Measurements from ENCODE around the gene UPK3A. TPM values are rescaled to one million over a fixed set of nuclear protein-coding genes. Genes with fewer than 3 reads are reported as not detected.

UPK3A gene
- polyA plus RNA-seq, 1 of the 3 experiments (the other 2 are of a cell fraction): not detected

DNA sequence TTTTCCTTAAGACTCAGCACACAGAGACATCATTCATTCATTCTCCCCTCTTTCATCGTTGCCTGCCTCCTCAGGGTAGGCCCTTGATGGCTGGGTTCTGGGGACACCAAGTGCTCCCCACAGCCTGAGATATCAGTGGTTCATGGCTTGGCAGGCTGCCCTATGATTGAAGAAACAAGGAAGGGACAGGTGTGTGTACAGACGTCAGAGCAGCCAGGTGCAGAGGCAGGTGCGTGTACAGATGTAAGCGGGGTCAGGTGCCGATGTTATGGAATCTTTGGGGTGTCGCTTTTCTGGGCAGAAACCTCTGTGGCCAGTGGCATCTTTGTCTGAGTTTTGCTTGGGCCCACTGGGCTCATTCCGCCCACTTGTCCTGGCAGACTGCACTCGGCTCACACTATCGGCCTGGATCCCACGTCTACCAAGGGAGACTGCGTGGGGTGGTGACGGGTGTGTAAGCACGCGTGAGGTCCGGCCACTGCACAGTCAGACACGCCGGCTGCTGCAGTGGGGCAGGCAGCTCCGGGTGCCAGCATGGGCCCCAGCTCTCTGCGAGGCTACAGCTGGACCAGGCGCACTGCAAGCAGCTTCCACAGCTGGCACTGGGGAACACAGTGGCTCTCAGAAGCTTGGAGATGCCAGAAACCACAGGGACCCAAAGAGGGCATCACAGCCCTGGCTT, 23.2 kb upstream of the UPK3A start:
- ChIA-PET CTCF (interaction anchor here (0.9 to 2.9 kb wide), 6 partner anchors 8 to 442 kb away, joined by 3 to 18 read pairs (median 4); no protein-coding TSS in a partner anchor), POLR2A (no interaction called here)
- TF ChIP-seq, protein P1, sequence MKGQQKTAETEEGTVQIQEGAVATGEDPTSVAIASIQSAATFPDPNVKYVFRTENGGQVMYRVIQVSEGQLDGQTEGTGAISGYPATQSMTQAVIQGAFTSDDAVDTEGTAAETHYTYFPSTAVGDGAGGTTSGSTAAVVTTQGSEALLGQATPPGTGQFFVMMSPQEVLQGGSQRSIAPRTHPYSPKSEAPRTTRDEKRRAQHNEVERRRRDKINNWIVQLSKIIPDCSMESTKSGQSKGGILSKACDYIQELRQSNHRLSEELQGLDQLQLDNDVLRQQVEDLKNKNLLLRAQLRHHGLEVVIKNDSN (IDR thresholded peaks at IDR 0.05; ENCODE audit: borderline replicate concordance, low read depth): no peak
- TF ChIP-seq ELF1 (IDR thresholded peaks at IDR 0.05): no peak
- TF ChIP-seq FOXM1 (IDR thresholded peaks at IDR 0.05; ENCODE audit: low read depth): no peak
- no peak for TF ChIP-seq TAF1 (IDR thresholded peaks at IDR 0.05; ENCODE audit: borderline replicate concordance, low read depth, low read length)
- TF ChIP-seq, protein P2, sequence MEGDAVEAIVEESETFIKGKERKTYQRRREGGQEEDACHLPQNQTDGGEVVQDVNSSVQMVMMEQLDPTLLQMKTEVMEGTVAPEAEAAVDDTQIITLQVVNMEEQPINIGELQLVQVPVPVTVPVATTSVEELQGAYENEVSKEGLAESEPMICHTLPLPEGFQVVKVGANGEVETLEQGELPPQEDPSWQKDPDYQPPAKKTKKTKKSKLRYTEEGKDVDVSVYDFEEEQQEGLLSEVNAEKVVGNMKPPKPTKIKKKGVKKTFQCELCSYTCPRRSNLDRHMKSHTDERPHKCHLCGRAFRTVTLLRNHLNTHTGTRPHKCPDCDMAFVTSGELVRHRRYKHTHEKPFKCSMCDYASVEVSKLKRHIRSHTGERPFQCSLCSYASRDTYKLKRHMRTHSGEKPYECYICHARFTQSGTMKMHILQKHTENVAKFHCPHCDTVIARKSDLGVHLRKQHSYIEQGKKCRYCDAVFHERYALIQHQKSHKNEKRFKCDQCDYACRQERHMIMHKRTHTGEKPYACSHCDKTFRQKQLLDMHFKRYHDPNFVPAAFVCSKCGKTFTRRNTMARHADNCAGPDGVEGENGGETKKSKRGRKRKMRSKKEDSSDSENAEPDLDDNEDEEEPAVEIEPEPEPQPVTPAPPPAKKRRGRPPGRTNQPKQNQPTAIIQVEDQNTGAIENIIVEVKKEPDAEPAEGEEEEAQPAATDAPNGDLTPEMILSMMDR (IDR thresholded peaks at IDR 0.05): no peak
- no peak for TF ChIP-seq RFX5 (IDR thresholded peaks at IDR 0.05; ENCODE audit: low read length)
- TF ChIP-seq TCF12 (IDR thresholded peaks at IDR 0.05): no peak
- no peak for TF ChIP-seq TEAD4 (IDR thresholded peaks at IDR 0.05; ENCODE audit: borderline replicate concordance, insufficient read depth)
- TF ChIP-seq RCOR1 (IDR thresholded peaks at IDR 0.05; ENCODE audit: low read length): no peak
- TF ChIP-seq JUND (IDR thresholded peaks at IDR 0.05): no peak
- TF ChIP-seq FOXJ3 (CRISPR knock-in tag; IDR thresholded peaks at IDR 0.05): no peak
- TF ChIP-seq, protein P3, sequence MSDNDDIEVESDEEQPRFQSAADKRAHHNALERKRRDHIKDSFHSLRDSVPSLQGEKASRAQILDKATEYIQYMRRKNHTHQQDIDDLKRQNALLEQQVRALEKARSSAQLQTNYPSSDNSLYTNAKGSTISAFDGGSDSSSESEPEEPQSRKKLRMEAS (IDR thresholded peaks at IDR 0.05; ENCODE audit: low read depth): no peak
- TF ChIP-seq, protein P4, sequence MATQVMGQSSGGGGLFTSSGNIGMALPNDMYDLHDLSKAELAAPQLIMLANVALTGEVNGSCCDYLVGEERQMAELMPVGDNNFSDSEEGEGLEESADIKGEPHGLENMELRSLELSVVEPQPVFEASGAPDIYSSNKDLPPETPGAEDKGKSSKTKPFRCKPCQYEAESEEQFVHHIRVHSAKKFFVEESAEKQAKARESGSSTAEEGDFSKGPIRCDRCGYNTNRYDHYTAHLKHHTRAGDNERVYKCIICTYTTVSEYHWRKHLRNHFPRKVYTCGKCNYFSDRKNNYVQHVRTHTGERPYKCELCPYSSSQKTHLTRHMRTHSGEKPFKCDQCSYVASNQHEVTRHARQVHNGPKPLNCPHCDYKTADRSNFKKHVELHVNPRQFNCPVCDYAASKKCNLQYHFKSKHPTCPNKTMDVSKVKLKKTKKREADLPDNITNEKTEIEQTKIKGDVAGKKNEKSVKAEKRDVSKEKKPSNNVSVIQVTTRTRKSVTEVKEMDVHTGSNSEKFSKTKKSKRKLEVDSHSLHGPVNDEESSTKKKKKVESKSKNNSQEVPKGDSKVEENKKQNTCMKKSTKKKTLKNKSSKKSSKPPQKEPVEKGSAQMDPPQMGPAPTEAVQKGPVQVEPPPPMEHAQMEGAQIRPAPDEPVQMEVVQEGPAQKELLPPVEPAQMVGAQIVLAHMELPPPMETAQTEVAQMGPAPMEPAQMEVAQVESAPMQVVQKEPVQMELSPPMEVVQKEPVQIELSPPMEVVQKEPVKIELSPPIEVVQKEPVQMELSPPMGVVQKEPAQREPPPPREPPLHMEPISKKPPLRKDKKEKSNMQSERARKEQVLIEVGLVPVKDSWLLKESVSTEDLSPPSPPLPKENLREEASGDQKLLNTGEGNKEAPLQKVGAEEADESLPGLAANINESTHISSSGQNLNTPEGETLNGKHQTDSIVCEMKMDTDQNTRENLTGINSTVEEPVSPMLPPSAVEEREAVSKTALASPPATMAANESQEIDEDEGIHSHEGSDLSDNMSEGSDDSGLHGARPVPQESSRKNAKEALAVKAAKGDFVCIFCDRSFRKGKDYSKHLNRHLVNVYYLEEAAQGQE (IDR thresholded peaks at IDR 0.05; ENCODE audit: low read depth, low read length): no peak
- no peak for TF ChIP-seq NRF1 (IDR thresholded peaks at IDR 0.05; ENCODE audit: low read depth, low read length)
- TF ChIP-seq, protein P5, sequence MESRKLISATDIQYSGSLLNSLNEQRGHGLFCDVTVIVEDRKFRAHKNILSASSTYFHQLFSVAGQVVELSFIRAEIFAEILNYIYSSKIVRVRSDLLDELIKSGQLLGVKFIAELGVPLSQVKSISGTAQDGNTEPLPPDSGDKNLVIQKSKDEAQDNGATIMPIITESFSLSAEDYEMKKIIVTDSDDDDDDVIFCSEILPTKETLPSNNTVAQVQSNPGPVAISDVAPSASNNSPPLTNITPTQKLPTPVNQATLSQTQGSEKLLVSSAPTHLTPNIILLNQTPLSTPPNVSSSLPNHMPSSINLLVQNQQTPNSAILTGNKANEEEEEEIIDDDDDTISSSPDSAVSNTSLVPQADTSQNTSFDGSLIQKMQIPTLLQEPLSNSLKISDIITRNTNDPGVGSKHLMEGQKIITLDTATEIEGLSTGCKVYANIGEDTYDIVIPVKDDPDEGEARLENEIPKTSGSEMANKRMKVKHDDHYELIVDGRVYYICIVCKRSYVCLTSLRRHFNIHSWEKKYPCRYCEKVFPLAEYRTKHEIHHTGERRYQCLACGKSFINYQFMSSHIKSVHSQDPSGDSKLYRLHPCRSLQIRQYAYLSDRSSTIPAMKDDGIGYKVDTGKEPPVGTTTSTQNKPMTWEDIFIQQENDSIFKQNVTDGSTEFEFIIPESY (IDR thresholded peaks at IDR 0.05; ENCODE audit: borderline replicate concordance, low read depth): no peak
- TF ChIP-seq POLR2AphosphoS5 (IDR thresholded peaks at IDR 0.05; ENCODE audit: low read depth, low read length): no peak
- H3F3A ChIP-seq (replicated peaks; ENCODE audit: insufficient read depth): no peaks in the 10 kb centered on the region
- H3K4me1 ChIP-seq (ENCODE audit: control insufficient read depth in 1 of 2, insufficient read depth in 2 of 2, low read depth in 1 of 2, low read length in 1 of 2): peaks cover 0 to 12% of the 10 kb centered on the region in 2 experiments; a peak in 1 of 4 replicates
- H2AFZ ChIP-seq (ENCODE audit: low read depth): no peak overlapping the region
- no peaks in the 10 kb centered on the region for H3K9me3 ChIP-seq
- no peaks in the 10 kb centered on the region for H3K79me2 ChIP-seq (ENCODE audit: insufficient read depth)
- WGBS (ENCODE audit: low lambda C conversion rate): 85% methylated on average over 7 of the region's 20 CpGs
- H3K27ac ChIP-seq (ENCODE audit: low read depth in 2 of 2, low read length in 1 of 2): no peak overlapping the region
- DNase-seq: no peak
- no peak overlapping the region for H3K9ac ChIP-seq
- no peak overlapping the region for H3K4me3 ChIP-seq (ENCODE audit: low read depth in 2 of 2, low read length in 1 of 2)
- no peaks in the 10 kb centered on the region for H3K27me3 ChIP-seq (ENCODE audit: insufficient read depth)
- no peak overlapping the region for H3K4me2 ChIP-seq
- no peaks in the 10 kb centered on the region for H4K20me1 ChIP-seq (ENCODE audit: insufficient read depth)
- no peaks in the 10 kb centered on the region for H3K36me3 ChIP-seq (replicated peaks in 1 of 2; ENCODE audit: control insufficient read depth in 1 of 2, insufficient read depth in 2 of 2, low read length in 1 of 2)
- no peaks in the 10 kb centered on the region for H3K9me2 ChIP-seq

Measured in SK-N-SH (cell line).